ENCODE data around the gene XIRP1.
"Not testable (repeated sequence)": the region's sequence is repeated elsewhere in the genome, so short reads cannot be mapped to it uniquely, and the experiment has no call there.

XIRP1 gene

GRCh38 chr3:39185959-39186691 lies 6.3 kb downstream of the XIRP1 start:
- DNase-seq (ENCODE audit: low spot score): no peak

- DNase-seq (ENCODE audit: low spot score): no peak
These were observed 7.0 kb downstream of the XIRP1 start for GRCh38 chr3:39185326-39185958.

- no peak for DNase-seq (ENCODE audit: low spot score)
These were observed 7.5 kb downstream of the XIRP1 start for GRCh38 chr3:39184968-39185285.

- no peak for DNase-seq (ENCODE audit: low spot score)
These were observed 8.1 kb downstream of the XIRP1 start for GRCh38 chr3:39184081-39184967.

- DNase-seq (ENCODE audit: low spot score): peak; percentile 28
These were observed 8.9 kb downstream of the XIRP1 start for GRCh38 chr3:39183211-39184080.

- no peak for DNase-seq (ENCODE audit: low spot score)
These were observed 10.7 kb downstream of the XIRP1 start for GRCh38 chr3:39181408-39182335.

- DNase-seq (ENCODE audit: low spot score): peak; percentile 64
These were observed 11.6 kb downstream of the XIRP1 start for GRCh38 chr3:39180546-39181346.

- DNase-seq (ENCODE audit: low spot score): no peak
These were observed 12.2 kb downstream of the XIRP1 start for GRCh38 chr3:39180183-39180545.

GRCh38 chr3:39178553-39178952 lies 13.8 kb downstream of the XIRP1 start:
- no peak for DNase-seq (ENCODE audit: low spot score)

GRCh38 chr3:39177708-39178332 lies 14.6 kb downstream of the XIRP1 start:
- DNase-seq (ENCODE audit: low spot score): peak; percentile 84

GRCh38 chr3:39176025-39176714 lies 16.2 kb downstream of the XIRP1 start:
- DNase-seq (ENCODE audit: low spot score): no peak

GRCh38 chr3:39173318-39174125 lies 18.9 kb downstream of the XIRP1 start:
- DNase-seq (ENCODE audit: low spot score): no peak

- no peak for DNase-seq (ENCODE audit: low spot score)
These were observed 20.5 kb downstream of the XIRP1 start for GRCh38 chr3:39171860-39172259.

GRCh38 chr3:39170877-39171276 lies 21.5 kb downstream of the XIRP1 start:
- DNase-seq (ENCODE audit: low spot score): not testable (repeated sequence)

GRCh38 chr3:39170461-39170860 lies 21.9 kb downstream of the XIRP1 start:
- no peak for DNase-seq (ENCODE audit: low spot score)

- no peak for DNase-seq (ENCODE audit: low spot score)
These were observed 22.7 kb downstream of the XIRP1 start for GRCh38 chr3:39169712-39170111.

- DNase-seq (ENCODE audit: low spot score): no peak
These were observed 24.1 kb downstream of the XIRP1 start for GRCh38 chr3:39168156-39168780.
